Kidney epithelial cell (primary cell): ENCODE data around the gene KRTAP12-3. TPM values are rescaled to one million over a fixed set of nuclear protein-coding genes. Genes with fewer than 3 reads are reported as not detected.

Experiments
- DNase-seq: peaks from one replicate; pipeline ENCODE4 v3.0.0-alpha.2; 2010; ENCODE audit warnings: low read depth
- H3K27me3 ChIP-seq: 2 replicates; pipeline ENCODE4 v1.6.0; 2011; ENCODE audit warnings: low read length; ENCODE audit not compliant: control insufficient read depth, insufficient read depth
- H3K36me3 ChIP-seq: 2 replicates; pipeline ENCODE4 v1.5.1; 2011; ENCODE audit warnings: low read length; ENCODE audit not compliant: control insufficient read depth, insufficient read depth
- H3K4me3 ChIP-seq: 2 replicates; pipeline ENCODE4 v1.5.1; 2011; ENCODE audit warnings: low read depth, mild to moderate bottlenecking, control low read depth, low read length
- total RNA-seq: library from RNA; depleted of rRNA; stranded (reverse); fragments of >200 nt; gene quantifications from 2 replicates; pipeline ENCODE4 v1.2.3, GENCODE V29; 2015
- TF ChIP-seq, protein P1 (sequence below): IDR thresholded peaks from 2 replicates; pipeline ENCODE4 v1.5.1; 2011; ENCODE audit warnings: mild to moderate bottlenecking, moderate library complexity, low read length, control low read depth, inconsistent platforms; ENCODE audit not compliant: insufficient read depth, poor library complexity, severe bottlenecking

Gene KRTAP12-3
- total RNA-seq, 1 donor from 2014 or later, result not detected

- Histone ChIP-seq H3K36me3 (no peaks in the 10 kb centered on the region), H3K27me3 (peaks cover 87% of the 10 kb centered on the region), H3K4me3 (no peak overlapping the region)
- no peak for DNase-seq
- TF ChIP-seq, protein P1, sequence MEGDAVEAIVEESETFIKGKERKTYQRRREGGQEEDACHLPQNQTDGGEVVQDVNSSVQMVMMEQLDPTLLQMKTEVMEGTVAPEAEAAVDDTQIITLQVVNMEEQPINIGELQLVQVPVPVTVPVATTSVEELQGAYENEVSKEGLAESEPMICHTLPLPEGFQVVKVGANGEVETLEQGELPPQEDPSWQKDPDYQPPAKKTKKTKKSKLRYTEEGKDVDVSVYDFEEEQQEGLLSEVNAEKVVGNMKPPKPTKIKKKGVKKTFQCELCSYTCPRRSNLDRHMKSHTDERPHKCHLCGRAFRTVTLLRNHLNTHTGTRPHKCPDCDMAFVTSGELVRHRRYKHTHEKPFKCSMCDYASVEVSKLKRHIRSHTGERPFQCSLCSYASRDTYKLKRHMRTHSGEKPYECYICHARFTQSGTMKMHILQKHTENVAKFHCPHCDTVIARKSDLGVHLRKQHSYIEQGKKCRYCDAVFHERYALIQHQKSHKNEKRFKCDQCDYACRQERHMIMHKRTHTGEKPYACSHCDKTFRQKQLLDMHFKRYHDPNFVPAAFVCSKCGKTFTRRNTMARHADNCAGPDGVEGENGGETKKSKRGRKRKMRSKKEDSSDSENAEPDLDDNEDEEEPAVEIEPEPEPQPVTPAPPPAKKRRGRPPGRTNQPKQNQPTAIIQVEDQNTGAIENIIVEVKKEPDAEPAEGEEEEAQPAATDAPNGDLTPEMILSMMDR, result no peak
These were observed 49.2 kb downstream of the KRTAP12-3 start for GRCh38 chr21:44706706-44707581.

Other genes with a start within 250 kb of the KRTAP12-3 start
- 3.4 and 3.6 TPM in 2 replicates for gene LRRC3, start 202.4 kb upstream of the KRTAP12-3 start, total RNA-seq
- not detected in 2 replicates for gene KRTAP10-1, start 117.7 kb upstream of the KRTAP12-3 start, total RNA-seq
- not detected in 2 replicates for gene KRTAP10-2, start 106.4 kb upstream of the KRTAP12-3 start, total RNA-seq
- gene KRTAP10-3, start 99.1 kb upstream of the KRTAP12-3 start, total RNA-seq, result not detected in 2 replicates
- not detected in 2 replicates for gene KRTAP10-4, start 84.2 kb upstream of the KRTAP12-3 start, total RNA-seq
- not detected in 2 replicates for gene KRTAP10-5, start 77.3 kb upstream of the KRTAP12-3 start, total RNA-seq
- gene KRTAP10-6, start 65.4 kb upstream of the KRTAP12-3 start, total RNA-seq, result not detected in 2 replicates
- not detected in 2 replicates for gene KRTAP10-7, start 57.3 kb upstream of the KRTAP12-3 start, total RNA-seq
- gene KRTAP10-8, start 45.9 kb upstream of the KRTAP12-3 start, total RNA-seq, result not detected in 2 replicates
- gene KRTAP10-9, start 30.8 kb upstream of the KRTAP12-3 start, total RNA-seq, result not detected in 2 replicates
- gene KRTAP10-10, start 20.6 kb upstream of the KRTAP12-3 start, total RNA-seq, result not detected in 2 replicates
- not detected in 2 replicates for gene KRTAP10-11, start 11.5 kb upstream of the KRTAP12-3 start, total RNA-seq
- gene KRTAP12-4, start 3.3 kb upstream of the KRTAP12-3 start, total RNA-seq, result not detected in 2 replicates
- not detected in 2 replicates for gene KRTAP12-2, start 9.0 kb downstream of the KRTAP12-3 start, total RNA-seq
- gene KRTAP12-1, start 24.2 kb downstream of the KRTAP12-3 start, total RNA-seq, result not detected in 2 replicates
- not detected in 2 replicates for gene KRTAP10-12, start 39.2 kb downstream of the KRTAP12-3 start, total RNA-seq
- not detected in 2 replicates for gene TSPEAR, start 53.6 kb downstream of the KRTAP12-3 start, total RNA-seq
- gene UBE2G2, start 143.9 kb downstream of the KRTAP12-3 start, total RNA-seq, result 39.5 and 40.6 TPM in 2 replicates
- gene SUMO3, start 160.1 kb downstream of the KRTAP12-3 start, total RNA-seq, result 60.9 and 61.7 TPM in 2 replicates
- gene PTTG1IP, start 215.8 kb downstream of the KRTAP12-3 start, total RNA-seq, result 538 and 561 TPM in 2 replicates